Measurements from ENCODE around the gene PINK1.

Gene PINK1

DNA sequence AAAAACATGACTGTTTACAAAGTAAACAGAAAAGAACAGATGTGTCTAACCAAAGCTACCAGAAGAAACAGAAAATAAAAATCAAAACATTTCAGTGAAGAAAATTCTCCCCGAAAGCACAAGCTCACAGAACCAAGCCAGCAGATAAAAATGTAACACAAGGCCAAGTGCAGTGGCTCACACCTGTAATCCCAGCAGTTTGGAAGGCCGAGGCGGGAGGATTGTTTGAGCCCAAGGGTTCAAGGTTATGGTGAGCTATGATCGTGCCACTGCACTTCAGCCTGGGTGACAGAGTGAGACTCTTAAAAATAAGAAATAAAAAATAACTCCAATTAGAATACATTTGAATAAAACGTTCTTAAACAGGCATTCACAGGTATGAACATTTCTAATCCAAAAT is 47.0 kb downstream of the PINK1 start:
- no peak for DNase-seq (ENCODE audit: low read depth in 2 of 2)

GRCh38 chr1:20681999-20682398 is 48.7 kb downstream of the PINK1 start:
- DNase-seq (ENCODE audit: low read depth in 2 of 2) = no peak

DNA sequence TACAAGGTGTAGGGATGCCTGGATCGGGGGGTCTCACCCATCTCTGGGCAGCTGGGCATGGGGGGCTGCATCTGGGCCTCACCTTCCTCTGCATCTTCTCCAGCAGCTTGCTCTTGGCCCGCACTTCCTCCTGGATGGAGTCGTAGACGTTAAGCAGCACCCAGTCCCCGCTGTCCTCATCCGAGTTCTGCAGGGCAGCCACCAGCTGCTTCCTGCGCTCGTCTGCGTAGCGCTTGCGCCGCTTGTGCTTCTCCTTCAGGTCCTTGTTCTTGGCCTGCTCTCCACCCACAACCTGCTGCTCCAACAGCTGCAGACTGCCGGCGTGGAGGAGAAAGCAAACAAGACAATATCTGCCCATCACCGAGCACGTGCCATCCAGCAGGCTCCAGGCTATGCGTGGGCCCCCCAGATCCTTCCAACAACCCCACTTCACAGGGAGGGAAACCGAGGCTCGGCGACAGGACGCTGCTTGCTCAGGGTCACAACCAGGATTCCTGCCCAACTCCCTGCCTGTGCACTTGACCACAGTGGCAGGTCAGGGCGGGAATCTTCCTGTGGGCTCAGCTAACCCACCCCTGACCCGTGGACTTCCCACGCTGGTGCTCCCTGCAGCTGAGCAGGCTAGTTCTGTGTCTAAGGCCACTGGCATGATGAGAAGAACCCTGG is 49.4 kb downstream of the PINK1 start:
- DNase-seq (ENCODE audit: low read depth in 2 of 2) = no peak

- DNase-seq (ENCODE audit: low read depth in 2 of 2) = no peak
Measured at GRCh38 chr1:20683614-20684013, 50.4 kb downstream of the PINK1 start.

DNA sequence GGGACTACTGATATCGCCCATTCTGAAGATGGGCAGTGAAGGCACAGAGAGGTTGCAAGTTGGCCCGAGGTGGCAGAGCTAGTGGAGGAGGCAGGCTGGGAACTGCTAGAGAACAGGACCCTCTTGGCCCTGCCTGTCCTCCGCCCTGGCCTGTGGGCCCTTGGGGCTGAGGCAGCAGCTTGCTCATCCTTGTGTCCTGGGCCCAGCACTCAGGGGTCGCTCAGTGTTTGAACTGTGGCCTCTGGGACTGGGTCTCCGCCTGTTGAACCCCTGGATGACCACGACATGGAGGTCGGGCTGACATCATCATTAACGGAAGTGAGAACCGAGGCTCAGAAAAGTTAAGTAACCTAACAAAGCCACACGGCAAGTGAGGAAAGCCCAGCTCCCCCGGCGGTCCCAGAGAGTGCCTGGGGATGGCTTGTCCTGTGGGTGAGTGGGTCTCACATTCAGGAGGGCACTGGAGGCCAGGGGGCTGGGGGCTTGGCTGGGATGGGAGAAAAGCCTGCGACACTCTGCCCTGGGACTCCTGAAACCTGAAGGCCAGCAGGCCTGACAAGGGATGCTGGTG is 50.9 kb downstream of the PINK1 start:
- no peak for DNase-seq (ENCODE audit: low read depth in 2 of 2)

GRCh38 chr1:20684651-20685050 is 51.4 kb downstream of the PINK1 start:
- DNase-seq (ENCODE audit: low read depth in 2 of 2) = no peak

- no peak for DNase-seq (ENCODE audit: low read depth in 2 of 2)
Measured at GRCh38 chr1:20685099-20685662, 51.9 kb downstream of the PINK1 start.

GRCh38 chr1:20685741-20686140 is 52.5 kb downstream of the PINK1 start:
- DNase-seq (ENCODE audit: low read depth in 2 of 2) = no peak

DNA sequence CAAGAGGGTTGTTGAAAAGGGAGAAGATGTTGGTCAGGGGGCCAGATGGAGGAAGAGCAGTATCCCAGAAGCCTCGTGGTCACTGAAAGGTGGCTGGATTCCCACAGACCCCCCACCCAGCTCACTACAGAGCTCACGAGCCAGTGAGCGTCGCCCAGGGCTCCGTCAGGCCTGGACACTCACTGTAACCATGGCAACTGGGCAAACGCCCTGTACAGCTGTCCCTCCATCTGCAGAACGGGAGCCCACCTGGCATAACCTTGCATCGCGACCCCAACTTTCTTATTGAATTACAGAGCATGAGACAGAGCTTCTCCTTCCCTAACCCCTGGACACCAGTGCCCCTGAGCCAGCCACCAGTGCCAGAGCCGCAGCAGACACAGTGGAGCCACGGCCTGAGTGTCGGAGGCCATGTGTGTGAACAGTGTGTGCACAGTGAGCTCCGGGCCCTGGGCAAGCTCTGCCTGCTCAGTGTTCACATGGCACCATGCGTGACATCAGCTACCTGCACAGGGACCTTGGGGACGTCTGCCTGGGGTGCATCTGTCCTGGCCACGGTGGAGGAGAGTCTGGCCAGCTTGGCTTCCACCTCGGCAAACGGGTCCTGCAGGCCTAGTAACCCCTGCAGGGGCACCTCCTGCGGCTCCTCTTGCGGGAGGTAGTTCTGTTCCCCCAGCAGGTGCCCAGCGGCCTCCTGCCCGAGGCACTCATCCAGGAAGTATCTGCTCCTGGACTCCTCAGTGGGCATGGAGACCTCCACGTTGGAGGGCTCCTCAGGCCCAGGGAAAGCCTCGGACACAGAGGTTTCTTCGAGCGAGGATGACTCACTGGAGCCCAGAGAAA is 53.8 kb downstream of the PINK1 start:
- DNase-seq (ENCODE audit: low read depth in 2 of 2) = no peak

GRCh38 chr1:20689645-20690056 is 56.4 kb downstream of the PINK1 start:
- no peak for DNase-seq (ENCODE audit: low read depth in 2 of 2)

- DNase-seq (ENCODE audit: low read depth in 2 of 2) = no peak
Measured at GRCh38 chr1:20691872-20692271, 58.6 kb downstream of the PINK1 start.

- no peak for DNase-seq (ENCODE audit: low read depth in 2 of 2)
Measured at GRCh38 chr1:20693623-20694022, 60.4 kb downstream of the PINK1 start.

- DNase-seq (ENCODE audit: low read depth in 2 of 2) = no peak
Measured at GRCh38 chr1:20695515-20695914, 62.3 kb downstream of the PINK1 start.

DNA sequence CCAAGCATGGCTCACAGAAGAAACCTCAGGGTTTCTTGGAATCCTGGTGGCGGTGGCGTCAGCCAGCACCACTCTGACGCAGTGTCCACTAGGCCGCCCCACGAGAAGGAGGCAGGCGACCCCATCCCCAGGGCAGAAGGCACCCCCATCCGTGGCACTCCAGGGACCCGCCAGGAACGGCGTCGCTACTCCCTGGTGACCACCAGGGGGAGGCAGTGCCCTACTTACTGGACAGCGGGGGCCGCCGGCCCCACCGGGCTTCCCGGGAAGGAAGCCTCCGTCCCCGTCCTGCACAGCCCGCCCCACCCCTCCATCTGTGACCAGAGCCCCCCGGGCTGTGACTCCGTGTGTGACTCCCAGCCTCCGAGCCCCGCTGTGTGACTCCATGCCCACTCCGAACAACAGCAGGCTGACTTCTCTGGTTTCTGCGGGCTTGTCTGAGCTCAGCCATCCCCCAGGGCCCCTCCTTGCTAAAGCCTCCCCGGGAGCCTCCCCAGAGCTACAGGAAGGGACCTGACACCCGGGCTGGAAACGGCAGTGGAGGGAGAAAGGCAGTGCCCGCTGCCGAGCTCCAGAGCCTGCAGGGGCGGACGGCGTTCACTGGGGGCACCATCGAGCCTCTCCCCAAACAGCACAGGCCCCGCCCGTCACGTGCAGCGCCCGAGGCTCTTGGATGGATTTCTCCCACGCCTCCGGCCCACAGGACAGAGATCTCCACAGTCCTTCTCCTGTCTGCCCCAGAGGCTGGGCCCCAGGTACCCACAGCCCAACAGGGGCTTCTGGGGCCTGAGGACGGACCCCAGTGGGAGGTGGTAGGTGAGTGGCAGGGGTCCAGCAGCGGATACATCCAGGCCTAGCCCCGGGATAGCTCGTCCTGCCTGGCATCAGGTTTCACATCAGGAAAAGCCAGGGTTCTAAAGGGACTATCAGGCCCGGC is 63.4 kb downstream of the PINK1 start:
- DNase-seq (ENCODE audit: low read depth in 2 of 2) = peak; percentile 77 to 81

DNA sequence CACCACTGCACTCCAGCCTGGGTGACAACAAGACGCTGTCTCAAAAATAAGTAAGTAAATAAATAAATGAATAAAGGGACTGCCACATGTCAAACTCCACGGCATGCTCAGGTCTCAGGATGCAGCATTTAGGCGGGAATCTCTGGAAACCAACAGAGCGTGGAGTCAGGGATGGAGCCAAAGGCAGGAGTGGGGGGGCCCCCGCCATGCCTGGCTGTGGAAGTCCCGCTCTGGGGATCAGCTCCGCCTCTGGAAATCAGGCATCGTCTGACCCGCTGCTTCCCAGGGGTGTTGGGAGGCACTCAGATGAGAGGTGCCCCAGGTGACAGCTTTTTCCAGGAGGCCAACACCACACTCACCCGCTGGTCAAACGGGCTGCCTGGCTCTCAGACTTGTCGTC is 64.3 kb downstream of the PINK1 start:
- no peak for DNase-seq (ENCODE audit: low read depth in 2 of 2)

DNA sequence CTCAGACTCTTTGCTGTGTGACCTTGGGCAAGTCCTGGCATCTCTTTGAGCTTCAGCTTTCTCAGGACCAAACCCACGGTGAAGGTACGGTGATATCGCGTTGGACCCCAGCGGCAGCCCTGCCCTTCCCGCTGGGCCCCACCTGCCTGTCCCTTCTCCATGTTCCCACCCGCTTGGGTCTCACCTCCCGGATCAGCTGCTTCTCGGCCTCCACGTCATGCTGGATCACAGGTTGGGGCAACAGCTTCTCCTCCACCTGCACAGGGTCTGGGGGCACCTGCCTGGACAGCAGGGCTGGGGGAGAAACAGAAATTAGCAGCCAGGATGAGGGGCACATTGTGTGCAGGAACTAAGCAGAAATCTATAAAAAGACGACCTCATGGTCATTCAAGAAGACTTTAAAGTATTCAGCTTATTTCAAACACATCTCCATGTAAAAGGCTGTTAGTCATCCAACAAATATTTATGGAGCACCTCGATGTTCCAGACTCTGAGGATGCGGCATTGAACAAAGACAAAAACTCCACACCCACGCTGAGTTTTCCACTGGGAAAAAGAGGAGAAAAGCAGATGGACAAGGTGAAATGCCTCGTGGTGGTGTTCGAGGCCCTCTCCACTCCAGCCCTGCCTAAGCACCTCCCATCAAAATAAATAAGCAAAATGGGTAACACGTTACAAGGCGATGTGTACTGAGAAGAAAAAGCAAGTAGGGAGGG is 65.1 kb downstream of the PINK1 start:
- peak; percentile 38 to 55 for DNase-seq (ENCODE audit: low read depth in 2 of 2)

DNA sequence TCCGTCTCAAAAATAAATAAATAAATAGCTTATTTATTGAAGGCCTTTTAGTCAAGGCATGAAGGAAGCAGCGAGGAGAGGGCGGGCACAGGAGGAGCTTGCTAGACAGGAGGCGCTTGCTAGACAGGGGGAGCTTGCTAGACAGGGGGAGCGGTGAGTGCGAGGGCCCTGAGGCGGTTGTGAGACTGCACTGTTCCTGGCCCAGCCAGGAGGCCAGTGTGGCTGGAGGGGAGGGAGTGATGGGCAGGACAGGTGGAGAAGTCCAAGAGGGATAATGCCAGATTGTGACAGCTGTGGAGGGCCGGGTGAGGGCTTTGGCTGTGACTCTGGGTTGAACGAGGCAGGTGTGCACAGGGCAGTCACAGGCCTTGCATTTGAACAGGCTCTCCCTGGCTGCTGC is 66.3 kb downstream of the PINK1 start:
- no peak for DNase-seq (ENCODE audit: low read depth in 2 of 2)

- DNase-seq (ENCODE audit: low read depth in 2 of 2) = no peak
Measured at GRCh38 chr1:20700636-20701215, 67.5 kb downstream of the PINK1 start.
